Measurements from ENCODE around the gene PLA2G6. TPM values are rescaled to one million over a fixed set of nuclear protein-coding genes. Genes with fewer than 3 reads are reported as not detected.
A peak's percentile ranks its signal among the peaks of the same experiment; 100 is the strongest.

The PLA2G6 gene
- total and polyA plus RNA-seq, 2 of the 8 experiments (the other 6 are each of a cell fraction or from before 2014, with no cell fraction given) = 13.2 to 21.0 TPM

DNA sequence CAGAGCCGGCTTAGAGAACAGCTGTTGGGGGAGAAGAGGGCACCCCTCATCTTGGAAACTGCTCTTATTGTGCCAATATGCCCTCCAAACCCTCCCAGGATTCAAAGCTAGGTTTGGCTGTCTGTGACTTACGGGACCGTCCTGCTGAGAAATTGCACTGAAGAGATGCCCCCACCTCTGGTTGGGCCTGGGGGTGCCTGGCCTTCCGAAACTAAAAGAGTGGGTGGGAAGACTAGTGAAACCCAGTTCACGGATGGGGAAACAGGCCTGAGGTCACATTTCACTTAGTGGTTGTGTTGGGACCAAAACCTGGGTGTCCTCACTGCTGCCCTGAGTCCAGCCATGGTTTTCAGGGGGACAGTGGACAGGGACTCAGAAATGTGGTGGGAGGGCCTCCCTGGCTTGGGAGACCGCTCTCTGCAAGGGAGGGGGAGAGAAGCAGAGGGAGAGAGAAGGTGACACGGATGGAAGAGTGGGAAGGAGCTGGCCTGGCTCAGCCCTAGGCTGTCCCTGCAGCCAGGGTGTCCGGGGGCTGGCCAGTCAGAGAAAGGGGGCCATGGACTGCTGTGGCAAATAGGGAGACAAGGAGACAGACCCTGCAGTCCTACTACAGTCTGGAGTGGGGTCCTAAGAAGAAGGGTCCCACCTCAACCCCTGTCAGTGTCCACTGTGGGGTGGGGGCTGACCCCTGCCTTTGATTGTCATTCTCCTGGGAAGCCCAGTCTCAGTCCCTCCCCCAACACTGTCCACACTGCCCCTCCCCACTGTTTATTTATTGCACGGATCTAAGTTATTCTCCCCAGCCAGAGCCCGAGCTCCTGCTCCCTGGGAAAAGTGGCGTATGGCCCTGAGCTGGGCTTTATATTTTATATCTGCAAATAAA is 33.8 kb upstream of the PLA2G6 start:
- Histone ChIP-seq H3K27ac (ENCODE audit: low read depth, low read length) (no peak overlapping the region), H3K27me3 (replicated peaks in 1 of 4; ENCODE audit: control insufficient read depth in 3 of 4, extremely low read depth in 1 of 4, insufficient read depth in 3 of 4, low read length in 3 of 4) (peaks cover 0 to 16% (median 13%) of the 10 kb centered on the region in 4 experiments; a peak in 5 of 7 replicates), H3K23me2 (ENCODE audit: low read depth, low read length) (peaks cover 6% of the 10 kb centered on the region; the same call in 1 of the 2 replicates), H2BK5ac (ENCODE audit: low read depth, low read length) (no peak overlapping the region; the same call in 1 of the 2 replicates), H4K5ac (ENCODE audit: insufficient read length, low read depth, low read length) (no peak overlapping the region), H3K4me2 (ENCODE audit: insufficient read depth in 1 of 2, low read depth in 2 of 2, low read length in 2 of 2) (peak overlapping the region; percentile 74 to 75; a peak in 3 of 4 replicates), H3K4ac (replicated peaks; ENCODE audit: insufficient read length, low read depth, low read length) (peak overlapping the region; percentile 66), H3K18ac (ENCODE audit: extremely low read depth, low read length) (no peak overlapping the region; the same call in none of the 2 replicates), H2BK20ac (ENCODE audit: low read length) (no peak overlapping the region), H3K9ac (replicated peaks in 1 of 4; ENCODE audit: extremely low read depth in 1 of 4, low read depth in 3 of 4, low read length in 3 of 4) (no peak overlapping the region; a peak in 1 of 7 replicates), H3K36me3 (ENCODE audit: control insufficient read depth in 2 of 4, insufficient read depth in 4 of 4, low read length in 3 of 4) (no peaks in the 10 kb centered on the region), H2BK15ac (ENCODE audit: low read length) (no peak overlapping the region), H3K56ac (replicated peaks; ENCODE audit: insufficient read length, low read depth, low read length) (no peak overlapping the region), H4K91ac (replicated peaks; ENCODE audit: insufficient read length, low read length) (peak overlapping the region; percentile 63), H2BK12ac (ENCODE audit: low read depth, low read length) (no peak overlapping the region), H3K14ac (ENCODE audit: insufficient read length) (no peak overlapping the region), H3K9me3 (ENCODE audit: insufficient read depth in 2 of 2, low read depth in 1 of 2, low read length in 1 of 2) (no peaks in the 10 kb centered on the region), H2AK5ac (ENCODE audit: low read depth, low read length) (no peak overlapping the region), H3K4me1 (replicated peaks in 1 of 4; ENCODE audit: control insufficient read depth in 3 of 4, insufficient read depth in 4 of 4, low read length in 3 of 4) (peaks cover 10 to 29% (median 22%) of the 10 kb centered on the region in 4 experiments), H3K79me1 (ENCODE audit: low read depth, low read length) (peaks cover 3% of the 10 kb centered on the region; the same call in 1 of the 2 replicates), H2BK120ac (replicated peaks; ENCODE audit: low read depth, low read length) (no peak overlapping the region), H2AFZ (ENCODE audit: low read length) (no peak overlapping the region), H4K20me1 (replicated peaks in 1 of 2; ENCODE audit: control insufficient read depth in 1 of 2, insufficient read depth in 2 of 2, low read length in 2 of 2) (peaks cover 7 to 20% of the 10 kb centered on the region in 2 experiments), H3K23ac (ENCODE audit: insufficient read length) (no peak overlapping the region), H3K4me3 (ENCODE audit: extremely low read depth in 1 of 4, insufficient read depth in 2 of 4, low read depth in 3 of 4, low read length in 4 of 4) (peak overlapping the region in 1 of 4 experiments; percentile 57; a peak in 3 of 8 replicates), H4K8ac (ENCODE audit: extremely low read depth, insufficient read depth, low read length) (no peak overlapping the region), H3K79me2 (ENCODE audit: control insufficient read depth in 1 of 2, insufficient read depth in 2 of 2, low read length in 2 of 2) (no peaks in the 10 kb centered on the region)
- TF ChIP-seq, protein P1, sequence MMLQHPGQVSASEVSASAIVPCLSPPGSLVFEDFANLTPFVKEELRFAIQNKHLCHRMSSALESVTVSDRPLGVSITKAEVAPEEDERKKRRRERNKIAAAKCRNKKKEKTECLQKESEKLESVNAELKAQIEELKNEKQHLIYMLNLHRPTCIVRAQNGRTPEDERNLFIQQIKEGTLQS (IDR thresholded peaks at IDR 0.05; ENCODE audit: insufficient read depth, low read depth, low read length) = no peak
- TF ChIP-seq SRF (IDR thresholded peaks at IDR 0.05; ENCODE audit: low read depth, low read length) = no peak
- ChIA-PET CTCF (ENCODE audit: partially characterized antibody) (interaction anchor here (0.8 to 3.3 kb wide), 7 partner anchors 10 to 123 kb away, joined by 3 to 12 read pairs (median 5); no protein-coding TSS in a partner anchor), POLR2A (ENCODE audit: partially characterized antibody) (interaction anchor here (0.8 to 5.8 kb wide), 8 partner anchors 12 to 133 kb away, joined by 3 to 65 read pairs (median 4); partner anchors contain the start of genes CSNK1E, MAFF and PLA2G6)
- DNase-seq (ENCODE audit: low read depth in 1 of 2, low spot score in 2 of 2) (no peak), FAIRE-seq (no peak)
- 85% methylated on average over 11 of the region's 11 CpGs; no CpG with 5 or more reads in 1 of the 2 experiments for WGBS, 2 experiments (ENCODE audit: extremely low coverage in 1 of 2, insufficient coverage in 1 of 2, insufficient read length in 1 of 2, insufficient replicate concordance in 2 of 2, low coverage in 1 of 2, low lambda C conversion rate in 2 of 2, missing lambda C conversion rate in 1 of 2)
